Measurements from ENCODE around the gene MST1R.
"Not testable (repeated sequence)": the region's sequence is repeated elsewhere in the genome, so short reads cannot be mapped to it uniquely, and the experiment has no call there.

MST1R gene

DNA sequence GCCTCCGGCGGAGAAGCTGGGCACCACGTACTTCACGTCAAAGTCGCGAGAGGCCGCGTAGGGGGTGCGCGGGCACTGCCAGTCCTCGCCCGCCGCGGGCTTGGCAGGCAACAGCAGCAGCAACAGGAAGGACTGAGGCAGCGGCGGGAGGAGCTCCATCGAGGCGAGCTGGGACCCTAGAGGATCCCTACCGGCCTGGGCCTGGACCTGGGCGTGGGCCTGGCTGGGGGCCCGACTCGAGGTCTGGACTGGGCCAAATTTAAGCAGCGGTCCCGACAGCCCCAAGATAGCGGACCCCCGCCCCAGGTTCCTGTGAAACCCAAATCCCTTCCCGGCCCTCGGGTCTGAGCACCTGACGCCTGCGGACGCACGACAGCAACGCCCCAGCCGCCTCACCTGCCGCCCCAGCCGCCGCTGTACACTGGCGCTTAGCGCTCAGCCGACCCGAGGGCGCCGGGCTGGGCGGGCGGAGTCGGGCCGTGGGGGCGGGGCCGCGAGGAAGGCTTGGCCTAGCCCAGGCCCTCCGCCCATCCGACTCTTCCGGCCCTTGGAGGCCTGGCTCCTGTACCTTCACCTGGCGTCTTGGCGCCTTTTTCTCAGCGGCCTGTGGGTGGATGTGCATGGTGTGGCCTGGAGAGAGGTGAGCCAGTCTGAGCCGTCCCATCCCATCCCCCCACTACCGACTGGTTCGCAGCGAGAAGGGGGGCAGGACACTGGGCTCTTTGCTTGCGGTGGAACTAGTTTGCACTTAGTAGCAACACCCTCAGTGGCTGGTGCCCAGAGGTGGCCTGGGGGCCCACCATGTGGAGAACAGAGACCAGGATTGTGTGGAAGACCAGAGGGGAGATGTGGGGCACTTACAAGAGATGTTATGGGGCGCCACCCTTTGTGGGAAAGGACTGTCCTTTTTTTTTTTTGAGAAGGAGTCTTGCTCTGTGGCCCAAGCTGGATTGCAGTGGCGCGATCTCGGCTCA is at the start of gene MST1R:
Gene MST1R (minus strand): TSS at position 423 of the 974 bp plus-strand sequence. CDS start 264 bp downstream, at position 159.
- TF ChIP-seq, protein P1, sequence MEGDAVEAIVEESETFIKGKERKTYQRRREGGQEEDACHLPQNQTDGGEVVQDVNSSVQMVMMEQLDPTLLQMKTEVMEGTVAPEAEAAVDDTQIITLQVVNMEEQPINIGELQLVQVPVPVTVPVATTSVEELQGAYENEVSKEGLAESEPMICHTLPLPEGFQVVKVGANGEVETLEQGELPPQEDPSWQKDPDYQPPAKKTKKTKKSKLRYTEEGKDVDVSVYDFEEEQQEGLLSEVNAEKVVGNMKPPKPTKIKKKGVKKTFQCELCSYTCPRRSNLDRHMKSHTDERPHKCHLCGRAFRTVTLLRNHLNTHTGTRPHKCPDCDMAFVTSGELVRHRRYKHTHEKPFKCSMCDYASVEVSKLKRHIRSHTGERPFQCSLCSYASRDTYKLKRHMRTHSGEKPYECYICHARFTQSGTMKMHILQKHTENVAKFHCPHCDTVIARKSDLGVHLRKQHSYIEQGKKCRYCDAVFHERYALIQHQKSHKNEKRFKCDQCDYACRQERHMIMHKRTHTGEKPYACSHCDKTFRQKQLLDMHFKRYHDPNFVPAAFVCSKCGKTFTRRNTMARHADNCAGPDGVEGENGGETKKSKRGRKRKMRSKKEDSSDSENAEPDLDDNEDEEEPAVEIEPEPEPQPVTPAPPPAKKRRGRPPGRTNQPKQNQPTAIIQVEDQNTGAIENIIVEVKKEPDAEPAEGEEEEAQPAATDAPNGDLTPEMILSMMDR (conservative IDR thresholded peaks at IDR 0.05; ENCODE audit: low read depth, low read length) = no peak
- H3K4me3 ChIP-seq (ENCODE audit: low read length) = peak within 1 kb of the TSS; percentile 25
- DNase-seq (ENCODE audit: low read depth) = no peak

DNA sequence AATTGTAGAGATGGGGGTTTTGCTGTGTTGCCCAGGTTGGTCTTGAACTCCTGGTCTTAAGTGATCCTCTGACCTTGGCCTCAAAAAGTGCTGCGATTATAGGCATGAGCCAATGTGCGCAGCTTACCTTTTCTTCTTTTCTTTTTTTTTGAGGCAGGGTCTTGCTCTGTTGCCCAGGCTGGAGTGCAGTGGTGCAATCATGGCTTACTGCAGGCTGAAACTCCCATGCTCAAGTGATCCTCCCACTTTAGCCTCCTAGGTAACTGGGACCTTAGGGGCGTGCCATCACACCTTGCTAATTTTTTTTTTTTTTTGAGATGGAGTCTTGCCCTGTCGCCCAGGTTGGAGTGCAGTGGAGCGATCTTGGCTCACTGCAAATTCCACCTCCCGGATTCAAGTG is 49.3 kb upstream of the MST1R start:
- no peak overlapping the region for H3K4me3 ChIP-seq (ENCODE audit: low read length)
- DNase-seq (ENCODE audit: low read depth) = no peak
- TF ChIP-seq, protein P1 (conservative IDR thresholded peaks at IDR 0.05; ENCODE audit: low read depth, low read length) = no peak

DNA sequence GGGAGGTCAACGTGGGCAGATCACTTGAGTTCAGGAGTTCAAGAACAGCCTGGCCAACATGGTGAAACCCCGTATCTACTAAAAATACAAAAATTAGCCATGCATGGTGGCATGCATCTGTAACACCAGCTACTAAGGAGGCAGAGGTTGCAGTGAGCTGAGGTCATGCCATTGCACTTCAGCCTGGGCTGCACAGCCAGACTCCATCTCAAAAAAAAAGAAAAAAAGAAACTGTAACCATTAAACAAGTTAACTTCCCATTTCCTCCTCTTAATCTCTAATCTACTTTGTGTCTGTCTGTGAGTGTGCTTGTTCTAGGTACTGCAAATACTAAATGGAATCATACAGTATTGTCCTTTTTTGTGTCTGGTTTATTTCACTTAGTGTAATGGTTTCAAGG is 39.0 kb upstream of the MST1R start:
- DNase-seq (ENCODE audit: low read depth) = no peak
- H3K4me3 ChIP-seq (ENCODE audit: low read length) = no peak overlapping the region
- TF ChIP-seq, protein P1 (conservative IDR thresholded peaks at IDR 0.05; ENCODE audit: low read depth, low read length) = no peak

DNA sequence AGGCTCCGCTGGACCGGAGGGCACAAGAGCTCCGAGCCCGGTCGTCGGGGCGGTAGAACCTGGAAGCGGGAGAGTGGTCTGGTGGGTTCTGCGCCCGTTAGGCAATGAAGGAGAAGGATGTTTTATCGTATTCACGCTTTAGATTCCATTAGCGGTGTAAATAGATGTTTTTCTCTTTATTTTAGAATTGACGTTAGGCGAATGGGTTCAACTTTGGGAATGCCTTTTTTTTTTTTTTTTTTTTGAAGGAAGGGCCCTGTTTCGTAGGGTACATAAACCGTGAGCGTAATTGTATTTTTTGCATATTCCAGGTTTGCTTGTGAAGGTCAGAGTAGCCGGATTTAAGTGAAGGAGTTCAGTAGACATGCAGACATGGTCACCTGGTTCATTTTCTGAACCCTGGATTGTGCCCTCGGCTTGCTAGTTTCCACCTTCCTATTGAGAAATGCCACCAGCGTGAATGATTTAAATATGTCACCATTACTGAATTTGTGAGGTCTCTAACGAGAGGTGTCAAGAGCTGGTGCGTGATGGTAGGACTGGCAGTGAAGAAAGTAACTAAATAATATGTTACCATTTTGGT is 37.1 kb upstream of the MST1R start:
- no peak for DNase-seq (ENCODE audit: low read depth)
- peak overlapping the region; percentile 88 for H3K4me3 ChIP-seq (ENCODE audit: low read length)
- TF ChIP-seq, protein P1 (conservative IDR thresholded peaks at IDR 0.05; ENCODE audit: low read depth, low read length) = no peak

DNA sequence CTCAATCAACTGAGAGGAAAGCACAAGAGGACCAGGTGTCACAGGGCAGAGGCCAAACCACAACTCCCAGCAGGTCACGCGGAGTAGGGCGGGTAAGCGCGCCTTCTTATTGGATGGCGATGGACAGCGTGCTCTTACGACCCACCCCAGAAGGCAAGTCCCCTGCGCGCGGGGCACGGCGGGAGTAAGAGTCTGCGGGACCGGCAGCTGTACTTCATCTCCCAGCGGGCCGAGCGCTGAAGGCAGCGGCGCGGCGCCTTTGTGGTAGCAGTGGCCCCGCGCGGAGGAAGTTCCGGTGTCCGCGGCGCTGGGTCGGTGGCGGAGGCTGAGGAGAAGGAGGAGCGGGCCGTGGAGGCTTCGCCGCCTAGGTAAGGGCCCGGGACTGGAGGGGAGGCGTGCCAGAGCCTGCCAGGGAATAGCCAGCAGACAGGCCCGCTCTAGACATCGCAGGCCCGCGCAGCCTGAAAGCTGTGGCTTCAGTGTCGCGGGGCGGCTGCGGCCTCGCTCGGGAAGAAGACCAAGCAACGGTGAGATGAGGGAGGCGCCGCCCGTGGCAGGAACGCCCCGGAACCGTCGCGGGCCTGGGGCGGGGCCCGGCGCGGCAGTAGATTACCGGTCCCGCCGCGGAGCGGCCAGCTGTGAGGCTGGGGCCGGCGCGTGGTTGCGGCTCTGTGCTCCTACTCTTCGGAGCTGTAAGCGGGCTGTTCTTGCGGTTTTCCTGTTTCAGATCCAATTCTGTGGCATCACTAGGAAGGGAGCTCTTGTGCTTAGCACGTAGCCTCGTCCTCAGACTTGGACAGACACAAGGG is 36.4 kb upstream of the MST1R start, which contains the start of gene RBM6:
Gene RBM6 (plus strand): TSS at position 293 of the 809 bp plus-strand sequence. CDS start 22,492 bp downstream, outside the sequence.
- TF ChIP-seq, protein P1 (conservative IDR thresholded peaks at IDR 0.05; ENCODE audit: low read depth, low read length) = no peak
- H3K4me3 ChIP-seq (ENCODE audit: low read length) = peak within 1 kb of the TSS; percentile 88
- DNase-seq (ENCODE audit: low read depth) = peak; percentile 97

DNA sequence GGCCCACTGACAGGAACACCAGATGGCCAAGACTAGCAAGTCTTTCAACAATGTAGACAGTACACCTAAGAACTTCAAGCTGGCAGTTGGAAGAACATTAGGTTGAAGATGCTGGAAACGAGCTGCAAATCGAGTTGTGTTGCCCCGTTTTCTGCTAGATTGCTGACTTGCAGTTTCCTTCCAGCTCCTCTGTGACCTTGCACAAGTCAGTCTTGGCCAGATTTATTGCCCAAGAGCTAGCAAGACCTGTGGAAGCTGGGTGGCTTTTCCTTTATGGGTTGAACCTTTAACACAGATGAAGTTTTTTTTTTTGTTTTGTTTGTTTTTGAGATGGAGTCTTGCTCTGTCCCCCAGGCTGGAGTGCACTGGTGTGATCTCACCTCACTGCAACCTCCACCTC is 33.4 kb upstream of the MST1R start:
- DNase-seq (ENCODE audit: low read depth) = no peak
- no peak overlapping the region for H3K4me3 ChIP-seq (ENCODE audit: low read length)
- TF ChIP-seq, protein P1 (conservative IDR thresholded peaks at IDR 0.05; ENCODE audit: low read depth, low read length) = no peak

DNA sequence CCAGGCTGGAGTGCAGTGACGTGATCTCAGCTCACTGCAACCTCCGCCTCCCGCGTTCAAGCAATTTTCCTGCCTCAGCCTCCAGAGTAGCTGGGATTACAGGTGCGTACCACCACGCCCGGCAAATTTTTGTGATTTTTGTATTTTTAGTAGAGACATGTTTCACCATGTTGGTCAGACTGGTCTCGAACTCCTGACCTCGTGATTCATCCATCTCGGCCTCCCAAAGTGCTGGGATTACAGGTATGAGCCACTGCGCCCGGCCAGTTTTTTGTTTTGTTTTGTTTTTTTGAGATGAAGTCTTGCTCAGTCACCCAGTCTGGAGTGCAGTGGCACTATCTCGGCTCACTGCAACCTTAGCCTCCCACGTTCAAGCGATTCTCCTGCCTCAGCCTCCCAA is 28.6 kb upstream of the MST1R start:
- H3K4me3 ChIP-seq (ENCODE audit: low read length); DNase-seq (ENCODE audit: low read depth): not testable (repeated sequence)

Measured in retinal pigment epithelial cell (primary cell).